HepG2 (cell line): ENCODE data around the gene RAB3GAP1. TPM values are rescaled to one million over a fixed set of nuclear protein-coding genes. Genes with fewer than 3 reads are reported as not detected.

ENCODE experiments used
- ATAC-seq: fragments of 200-7000 bp; cut with Tn5 transposase; 3 replicates; pipeline ENCODE4 v1.9.1; 2020; ENCODE audit warnings: mild to moderate bottlenecking, moderate library complexity
- BruUV-seq: library from RNA; stranded (reverse); fragments of 400-500 nt; replicated peaks from 2 replicates; lab custom pipeline; 2021; lab: Mats Ljungman, UMichigan
- CTCF ChIA-PET: fragments of 300-600 bp; formaldehyde crosslinking; extraction: SDS; loops from one replicate; lab custom pipeline; 2021; ENCODE audit warnings: low total read pairs, inconsistent platforms, low intra/inter-chr PET ratio; lab: Yijun Ruan, JAX
- POLR2A ChIA-PET: fragments of 350-600 bp; sonication (Branson Sonifier 250); formaldehyde crosslinking; loops from one replicate; lab custom pipeline; 2020; ENCODE audit warnings: antibody characterized with exemption, inconsistent platforms; lab: Yijun Ruan, JAX
- DNase-seq: peaks from one replicate; pipeline ENCODE4 v3.0.0-alpha.2; 2015; ENCODE audit warnings: low spot score
- FAIRE-seq: peaks from 3 replicates; lab custom pipeline; 2011; peaks lifted over from hg19 to GRCh38; lab: Jason Lieb, UNC
- H2AFZ ChIP-seq: one replicate; pipeline ENCODE4 v1.6.1; 2011; ENCODE audit warnings: low read length, inconsistent platforms
- H3K27ac ChIP-seq: fragments of 300-600 bp; 3 replicates; pipeline ENCODE4 v1.8.0; 2011; ENCODE audit warnings: mixed run types, mild to moderate bottlenecking, mixed read lengths, low read length, inconsistent platforms; ENCODE audit not compliant: insufficient read depth; ENCODE audit errors: extremely low read length
- H3K27me3 ChIP-seq, 2 experiments: fragments of 200-600 bp in 1 of 2; 2 replicates in 1 of 2; 3 replicates in 1 of 2; pipeline versions ENCODE4 v1.6.0 to v1.8.0; 2011; ENCODE audit warnings: low read length in 2 of 2, mild to moderate bottlenecking in 2 of 2, moderate library complexity in 2 of 2, inconsistent platforms in 1 of 2; ENCODE audit not compliant: insufficient read depth in 2 of 2, control insufficient read depth in 1 of 2
- H3K36me3 ChIP-seq, 2 experiments: fragments of 200-600 bp in 1 of 2; replicated peaks in 1 of 2; 2 replicates in 1 of 2; 3 replicates in 1 of 2; pipeline versions ENCODE4 v1.5.1 to v1.8.0; 2011; ENCODE audit warnings: low read length in 2 of 2, inconsistent platforms in 1 of 2; ENCODE audit not compliant: insufficient read depth in 2 of 2, control insufficient read depth in 1 of 2
- H3K4me1 ChIP-seq: 2 replicates; pipeline ENCODE4 v1.5.1; 2012; ENCODE audit warnings: low read length, inconsistent platforms; ENCODE audit not compliant: insufficient read depth
- H3K4me2 ChIP-seq: 2 replicates; pipeline ENCODE4 v1.6.0; 2011; ENCODE audit warnings: low read depth, low read length, inconsistent platforms
- H3K4me3 ChIP-seq, 3 experiments: fragments of 200-600 bp in 1 of 3; sonication (generic), shearing (Covaris generic) in 1 of 3; replicated peaks in 1 of 3; 2 replicates each; pipeline ENCODE4 v1.5.1; 2011 to 2016; ENCODE audit warnings: low read length in 3 of 3, inconsistent platforms in 2 of 3, low read depth in 2 of 3, mild to moderate bottlenecking in 2 of 3, control low read depth in 1 of 3, mixed read lengths in 1 of 3; ENCODE audit not compliant: insufficient read depth in 1 of 3
- H3K79me2 ChIP-seq: one replicate; pipeline ENCODE4 v1.6.1; 2011; ENCODE audit warnings: low read length, inconsistent platforms; ENCODE audit not compliant: insufficient read depth
- H3K9ac ChIP-seq: 2 replicates; pipeline ENCODE4 v1.6.0; 2011; ENCODE audit warnings: mild to moderate bottlenecking, low read depth, low read length, inconsistent platforms; ENCODE audit not compliant: insufficient read depth
- H3K9me3 ChIP-seq: 2 replicates; pipeline ENCODE4 v1.5.1; 2012; ENCODE audit warnings: mild to moderate bottlenecking, low read length
- H4K20me1 ChIP-seq: 2 replicates; pipeline ENCODE4 v1.6.0; 2011; ENCODE audit warnings: inconsistent platforms, mild to moderate bottlenecking, low read length, moderate library complexity; ENCODE audit not compliant: insufficient read depth
- CENPBD1 ChIP-seq: sonication (generic); formaldehyde crosslinking; IDR thresholded peaks from 2 replicates; pipeline ENCODE4 v1.8.0; 2022; ENCODE audit warnings: missing genetic modification reagents, low read depth, mild to moderate bottlenecking, borderline replicate concordance
- GATA4 ChIP-seq: sonication (generic); IDR thresholded peaks from 2 replicates; pipeline ENCODE4 v1.6.1; 2016; ENCODE audit warnings: antibody characterized with exemption, low read depth, borderline replicate concordance
- PLRG1 ChIP-seq: fragments of 450-650 bp; conservative IDR thresholded peaks from 2 replicates; pipeline ENCODE4 v1.6.1; 2016
- SP4 ChIP-seq: sonication (generic); formaldehyde crosslinking; IDR thresholded peaks from 2 replicates; pipeline ENCODE4 v1.8.1; 2023; ENCODE audit warnings: mild to moderate bottlenecking, missing genetic modification reagents
- ZNF709 ChIP-seq: sonication (generic); formaldehyde crosslinking; IDR thresholded peaks from 2 replicates; pipeline ENCODE4 v1.5.0; 2020; ENCODE audit warnings: mild to moderate bottlenecking, missing genetic modification reagents
- ZSCAN30 ChIP-seq: sonication (generic); formaldehyde crosslinking; IDR thresholded peaks from 2 replicates; pipeline ENCODE4 v1.5.0; 2020; ENCODE audit warnings: mild to moderate bottlenecking, missing genetic modification reagents
- WGBS: methylation state at CpG from one replicate; pipeline ENCODE4 v1.1.6; 2017; ENCODE audit warnings: low lambda C conversion rate; 5-methylcytosine and 5-hydroxymethylcytosine counted together
- in situ Hi-C: cut with HindIII; loops from 2 replicates; pipeline ENCODE4 v1.10.0; 2017; ENCODE audit warnings: low pct_unique_long_range_greater_than_20kb; ENCODE audit not compliant: extremely low pct_ligation_motif_present
- intact Hi-C: fragments of 100-400 bp; cut with micrococcal nuclease; formaldehyde crosslinking; loops from one replicate; pipeline ENCODE4 v1.10.0; 2022; ENCODE audit not compliant: unreplicated experiment
- polyA plus RNA-seq, 8 experiments: library from polyadenylated mRNA; depleted of rRNA in 3 of 8; stranded (reverse) in 7 of 8; unstranded in 1 of 8; fragments of >200 nt; fragmentation: Illumina TruSeq in 4 of 8; extraction: Trizol in 4 of 8; gene quantifications; 2 replicates each; pipeline versions ENCODE4 v1.2.1 to v1.2.3, GENCODE V29; 2011 to 2016; ENCODE audit warnings: low read depth in 4 of 8, missing spikeins in 1 of 8, mixed read lengths in 1 of 8; ENCODE audit not compliant: insufficient read depth in 1 of 8
- total RNA-seq, 5 experiments: library from RNA; depleted of rRNA; stranded (reverse); fragments of >200 nt; fragmentation: Illumina TruSeq; extraction: Trizol; gene quantifications; 2 replicates each; pipeline ENCODE4 v1.2.3, GENCODE V29; 2016; ENCODE audit warnings: low read depth in 1 of 5
- TF ChIP-seq, protein P1 (sequence below): sonication (generic); formaldehyde crosslinking; IDR thresholded peaks from 2 replicates; pipeline ENCODE4 v1.4.0; 2020; ENCODE audit warnings: low read depth, mild to moderate bottlenecking, missing genetic modification reagents
- TF ChIP-seq, protein P2 (sequence below): sonication (generic); formaldehyde crosslinking; IDR thresholded peaks from 2 replicates; pipeline ENCODE4 v1.8.0; 2022; ENCODE audit warnings: mild to moderate bottlenecking, missing genetic modification reagents, borderline replicate concordance

RAB3GAP1 gene
- total and polyA plus RNA-seq, 2 of the 13 experiments (the other 11 are each of a cell fraction or from before 2014, with no cell fraction given), result 15.2 to 48.8 TPM

DNA sequence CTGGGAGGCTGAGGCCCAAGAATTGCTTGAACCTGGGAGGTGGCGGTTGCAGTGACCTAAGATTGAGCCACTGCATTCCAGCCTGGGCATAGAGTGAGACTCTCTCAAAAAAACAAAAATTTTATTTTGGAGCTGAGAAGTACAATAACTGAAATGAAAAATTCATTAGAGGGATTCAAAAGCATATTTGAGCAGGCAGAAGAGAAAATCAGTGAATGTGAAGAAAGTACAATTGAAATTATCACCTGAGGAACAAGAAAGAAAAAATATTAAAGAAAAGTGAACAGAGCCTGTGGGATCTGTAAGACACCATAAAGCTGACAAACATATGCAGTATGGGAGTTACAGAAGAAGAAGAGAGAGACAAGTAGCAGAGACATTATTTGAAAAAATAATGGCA, 137.1 kb downstream of the RAB3GAP1 start:
- Histone ChIP-seq H3K9ac (no peak overlapping the region), H3K4me1 (no peaks in the 10 kb centered on the region), H3K27me3 (no peaks in the 10 kb centered on the region), H3K79me2 (no peaks in the 10 kb centered on the region), H3K36me3 (no peaks in the 10 kb centered on the region; a peak in 1 of 5 replicates), H3K4me3 (no peak overlapping the region), H3K4me2 (no peak overlapping the region), H3K27ac (no peak overlapping the region), H2AFZ (no peak overlapping the region), H4K20me1 (no peaks in the 10 kb centered on the region), H3K9me3 (no peaks in the 10 kb centered on the region; the same call in 1 of the 2 replicates)
- in situ Hi-C loops (no loop called here), intact Hi-C loops (no loop called here)
- WGBS, result 86% methylated on average over 1 of the region's 1 CpG
- TF ChIP-seq CENPBD1 (no peak), ZSCAN30 (CRISPR knock-in tag) (no peak), ZNF709 (CRISPR knock-in tag) (peak; percentile 74; the same call in 1 of the 2 replicates), PLRG1 (no peak), GATA4 (no peak), SP4 (no peak)
- TF ChIP-seq, protein P1, sequence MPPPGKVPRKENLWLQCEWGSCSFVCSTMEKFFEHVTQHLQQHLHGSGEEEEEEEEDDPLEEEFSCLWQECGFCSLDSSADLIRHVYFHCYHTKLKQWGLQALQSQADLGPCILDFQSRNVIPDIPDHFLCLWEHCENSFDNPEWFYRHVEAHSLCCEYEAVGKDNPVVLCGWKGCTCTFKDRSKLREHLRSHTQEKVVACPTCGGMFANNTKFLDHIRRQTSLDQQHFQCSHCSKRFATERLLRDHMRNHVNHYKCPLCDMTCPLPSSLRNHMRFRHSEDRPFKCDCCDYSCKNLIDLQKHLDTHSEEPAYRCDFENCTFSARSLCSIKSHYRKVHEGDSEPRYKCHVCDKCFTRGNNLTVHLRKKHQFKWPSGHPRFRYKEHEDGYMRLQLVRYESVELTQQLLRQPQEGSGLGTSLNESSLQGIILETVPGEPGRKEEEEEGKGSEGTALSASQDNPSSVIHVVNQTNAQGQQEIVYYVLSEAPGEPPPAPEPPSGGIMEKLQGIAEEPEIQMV (CRISPR knock-in tag), result no peak
- TF ChIP-seq, protein P2, sequence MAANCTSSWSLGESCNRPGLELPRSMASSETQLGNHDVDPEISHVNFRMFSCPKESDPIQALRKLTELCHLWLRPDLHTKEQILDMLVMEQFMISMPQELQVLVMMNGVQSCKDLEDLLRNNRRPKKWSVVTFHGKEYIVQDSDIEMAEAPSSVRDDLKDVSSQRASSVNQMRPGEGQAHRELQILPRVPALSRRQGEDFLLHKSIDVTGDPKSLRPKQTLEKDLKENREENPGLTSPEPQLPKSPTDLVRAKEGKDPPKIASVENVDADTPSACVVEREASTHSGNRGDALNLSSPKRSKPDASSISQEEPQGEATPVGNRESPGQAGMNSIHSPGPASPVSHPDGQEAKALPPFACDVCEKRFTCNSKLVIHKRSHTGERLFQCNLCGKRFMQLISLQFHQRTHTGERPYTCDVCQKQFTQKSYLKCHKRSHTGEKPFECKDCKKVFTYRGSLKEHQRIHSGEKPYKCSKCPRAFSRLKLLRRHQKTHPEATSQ (CRISPR knock-in tag), result no peak
- ATAC-seq (no peak), FAIRE-seq (no peak), DNase-seq (no peak)
- BruUV-seq, result no TSS peak
- CTCF ChIA-PET, result no interaction called here
- POLR2A ChIA-PET, result no interaction called here
